Spleen (tissue), 11 donors: ENCODE data around the gene PRG3. TPM values are rescaled to one million over a fixed set of nuclear protein-coding genes. Genes with fewer than 3 reads are reported as not detected.

Source experiments
- DNase-seq: peaks from one replicate; pipeline ENCODE4 v3.0.0-alpha.2; 2020
- H3K27ac ChIP-seq, 8 donors: fragments of 200-600 bp; sonication (generic) in 7 of 8; 1 replicate in 4 of 8; 2 replicates in 4 of 8; pipeline versions ENCODE4 v1.5.0 to v1.8.0; 2016 to 2021; ENCODE audit warnings: inconsistent platforms in 4 of 8, mild to moderate bottlenecking in 4 of 8, moderate library complexity in 1 of 8
- H3K27me3 ChIP-seq, 7 donors: fragments of 200-600 bp; sonication (generic) in 6 of 7; replicated peaks in 1 of 7; 1 replicate in 4 of 7; 2 replicates in 3 of 7; pipeline versions ENCODE4 v1.5.0 to v1.8.0; 2016 to 2021; ENCODE audit warnings: inconsistent platforms in 3 of 7, mild to moderate bottlenecking in 1 of 7
- H3K36me3 ChIP-seq, 6 donors: fragments of 200-600 bp; sonication (generic) in 5 of 6; 1 replicate in 4 of 6; 2 replicates in 2 of 6; pipeline versions ENCODE4 v1.5.0 to v1.8.0; 2016 to 2021; ENCODE audit warnings: inconsistent platforms in 2 of 6
- H3K4me1 ChIP-seq, 6 donors: fragments of 200-600 bp; sonication (generic) in 5 of 6; 1 replicate in 3 of 6; 2 replicates in 3 of 6; pipeline versions ENCODE4 v1.5.0 to v1.8.0; 2016 to 2021; ENCODE audit warnings: inconsistent platforms in 3 of 6
- H3K4me3 ChIP-seq, 8 donors: fragments of 200-600 bp; sonication (generic) in 7 of 8; 1 replicate in 4 of 8; 2 replicates in 4 of 8; pipeline versions ENCODE4 v1.5.0 to v1.8.0; 2016 to 2021; ENCODE audit warnings: inconsistent platforms in 4 of 8, mild to moderate bottlenecking in 4 of 8, moderate library complexity in 2 of 8
- H3K9me3 ChIP-seq, 8 donors: fragments of 200-600 bp; sonication (generic) in 7 of 8; 1 replicate in 4 of 8; 2 replicates in 4 of 8; pipeline versions ENCODE4 v1.5.0 to v1.8.0; 2016 to 2021; ENCODE audit warnings: inconsistent platforms in 4 of 8
- CTCF ChIP-seq, 11 experiments: fragments of 200-600 bp in 7 of 11; fragments of 450-650 bp in 4 of 11; sonication (generic) in 4 of 11; IDR thresholded peaks in 8 of 11; conservative IDR thresholded peaks in 3 of 11; 1 replicate in 7 of 11; 2 replicates in 4 of 11; pipeline versions ENCODE4 v1.4.0 to v1.8.0; 2016 to 2021; ENCODE audit warnings: antibody characterized with exemption in 11 of 11, inconsistent platforms in 4 of 11, mild to moderate bottlenecking in 1 of 11
- POLR2A ChIP-seq, 3 donors: fragments of 450-650 bp; IDR thresholded peaks; one replicate each; pipeline ENCODE4 v1.5.1; 2017; ENCODE audit warnings: antibody characterized with exemption in 3 of 3, mild to moderate bottlenecking in 1 of 3
- POLR2AphosphoS5 ChIP-seq, 3 donors: sonication (generic); formaldehyde crosslinking; IDR thresholded peaks; one replicate each; pipeline ENCODE4 v1.5.1; 2017; ENCODE audit warnings: antibody characterized with exemption in 3 of 3
- WGBS, 5 donors: extraction: QIAGEN DNeasy Blood & Tissue Kit in 3 of 5; methylation state at CpG; one replicate each; pipeline versions ENCODE4 v1.1.5 to v1.1.7; 2013 to 2018; 5-methylcytosine and 5-hydroxymethylcytosine counted together
- intact Hi-C: fragments of 100-400 bp; cut with DNase I; formaldehyde crosslinking; loops from one replicate; pipeline ENCODE4 v1.15.0; 2023; ENCODE audit warnings: low total_unique reads
- polyA plus RNA-seq, 3 donors: library from polyadenylated mRNA; stranded (reverse); fragments of 200-250 nt; gene quantifications; one replicate each; pipeline ENCODE4 v1.2.1, GENCODE V29; 2013
- total RNA-seq, 7 donors: library from RNA; depleted of rRNA in 3 of 7; stranded (reverse); fragments of >200 nt in 3 of 7; fragmentation: NEBNext Ultra II Directional in 4 of 7; extraction: Animal tissue kit (Norgen Biotek cat#: 25700) in 4 of 7; gene quantifications; one replicate each; pipeline versions ENCODE4 v1.1.0 to v1.2.1, GENCODE V29; 2016 to 2021
- donor health status: healthy with polysubstance abuse.
- donor health status: DM: no; HTN: no; CAD: no; lungs with moderate emphysema.
- donor health status: DM: no; HTN: no; CAD: no.
- donor health status: Bipolar disorder and iron deficiency.
- donor health status: healthy.
- donor health status: DM: no; HTN: no; CAD: no.
- donor health status: DM: yes; HTN: yes; CAD: no.

PRG3 gene
- total and polyA plus RNA-seq, 10 donors = 0.36 to 5.1 (median 1.1) TPM; not detected in 1

GRCh38 chr11:57409321-57410100, 28.6 kb upstream of the PRG3 start:
- intact Hi-C loops = no loop called here
- Histone ChIP-seq H3K36me3 (peaks cover 4 to 92% (median 63%) of the 10 kb centered on the region in 6 donors), H3K27ac (no peak overlapping the region), H3K4me3 (no peak overlapping the region), H3K27me3 (no peaks in the 10 kb centered on the region), H3K4me1 (peaks cover 0 to 34% (median 15%) of the 10 kb centered on the region in 6 donors), H3K9me3 (no peaks in the 10 kb centered on the region)
- DNase-seq = no peak
- TF ChIP-seq POLR2A (IDR thresholded peaks at IDR 0.05) (no peak), POLR2AphosphoS5 (IDR thresholded peaks at IDR 0.05) (no peak), CTCF (IDR thresholded peaks at IDR 0.05 in 8 of 11, conservative IDR thresholded peaks at IDR 0.05 in 3 of 11) (no peak)
- WGBS, 5 donors = 85 to 93% (median 90%) methylated on average over 18 of the region's 18 CpGs

GRCh38 chr11:57408771-57409170, 27.8 kb upstream of the PRG3 start:
- H3K27me3 ChIP-seq = no peaks in the 10 kb centered on the region
- intact Hi-C loops = no loop called here
- H3K4me1 ChIP-seq = peaks cover 0 to 34% (median 15%) of the 10 kb centered on the region in 6 donors
- TF ChIP-seq CTCF (IDR thresholded peaks at IDR 0.05 in 8 of 11, conservative IDR thresholded peaks at IDR 0.05 in 3 of 11) (no peak), POLR2AphosphoS5 (IDR thresholded peaks at IDR 0.05) (no peak), POLR2A (IDR thresholded peaks at IDR 0.05) (no peak)
- H3K27ac ChIP-seq = no peak overlapping the region
- no peak for DNase-seq
- 39 to 70% (median 49%) methylated on average over 2 of the region's 2 CpGs for WGBS, 5 donors
- no peak overlapping the region for H3K4me3 ChIP-seq
- H3K36me3 ChIP-seq = peaks cover 4 to 84% (median 56%) of the 10 kb centered on the region in 6 donors
- no peaks in the 10 kb centered on the region for H3K9me3 ChIP-seq

GRCh38 chr11:57407941-57408475, 27.1 kb upstream of the PRG3 start:
- no peaks in the 10 kb centered on the region for H3K27me3 ChIP-seq
- TF ChIP-seq POLR2AphosphoS5 (IDR thresholded peaks at IDR 0.05) (no peak), POLR2A (IDR thresholded peaks at IDR 0.05) (no peak), CTCF (IDR thresholded peaks at IDR 0.05 in 8 of 11, conservative IDR thresholded peaks at IDR 0.05 in 3 of 11) (no peak)
- H3K4me3 ChIP-seq = no peak overlapping the region
- no peaks in the 10 kb centered on the region for H3K9me3 ChIP-seq
- peaks cover 4 to 76% (median 50%) of the 10 kb centered on the region in 6 donors for H3K36me3 ChIP-seq
- WGBS, 5 donors = 90 to 96% (median 93%) methylated on average over 8 of the region's 8 CpGs
- H3K27ac ChIP-seq = peak overlapping the region in 1 of 8 donors; percentile 62
- H3K4me1 ChIP-seq = peaks cover 0 to 27% (median 14%) of the 10 kb centered on the region in 6 donors
- intact Hi-C loops = no loop called here
- DNase-seq = no peak
